Liver (tissue), 9 donors: Measurements from ENCODE around the gene IKBKE. TPM values are rescaled to one million over a fixed set of nuclear protein-coding genes. Genes with fewer than 3 reads are reported as not detected.

Experiments
- DNase-seq: peaks from one replicate; pipeline ENCODE4 v3.0.0-alpha.2; 2017; ENCODE audit warnings: low spot score
- H3K27ac ChIP-seq, 2 donors: one replicate each; pipeline ENCODE4 v1.7.0; 2013; ENCODE audit warnings: inconsistent platforms in 2 of 2, low read length in 2 of 2, control low read depth in 1 of 2, low read depth in 1 of 2, mild to moderate bottlenecking in 1 of 2
- H3K27me3 ChIP-seq, 4 donors: one replicate each; pipeline versions ENCODE4 v1.6.1 to v1.7.0; 2013; ENCODE audit warnings: low read length in 3 of 4, inconsistent platforms in 1 of 4, mild to moderate bottlenecking in 1 of 4, moderate library complexity in 1 of 4; ENCODE audit not compliant: control insufficient read depth in 4 of 4, insufficient read depth in 4 of 4
- H3K36me3 ChIP-seq, 4 donors: one replicate each; pipeline versions ENCODE4 v1.6.1 to v1.7.0; 2013; ENCODE audit warnings: low read length in 3 of 4, mild to moderate bottlenecking in 3 of 4, low read depth in 1 of 4, moderate library complexity in 1 of 4; ENCODE audit not compliant: control insufficient read depth in 4 of 4, insufficient read depth in 3 of 4
- H3K4me1 ChIP-seq, 4 donors: one replicate each; pipeline versions ENCODE4 v1.6.1 to v1.7.0; 2013; ENCODE audit warnings: low read length in 3 of 4, mild to moderate bottlenecking in 3 of 4, moderate library complexity in 1 of 4; ENCODE audit not compliant: control insufficient read depth in 4 of 4, insufficient read depth in 4 of 4
- H3K4me3 ChIP-seq, 3 donors: one replicate each; pipeline versions ENCODE4 v1.6.1 to v1.7.0; 2013; ENCODE audit warnings: low read length in 3 of 3, control low read depth in 1 of 3, low read depth in 1 of 3, mild to moderate bottlenecking in 1 of 3
- H3K9ac ChIP-seq, 2 donors: one replicate each; pipeline ENCODE4 v1.7.0; 2013; ENCODE audit warnings: low read length in 2 of 2, mild to moderate bottlenecking in 2 of 2, moderate library complexity in 2 of 2, control low read depth in 1 of 2, low read depth in 1 of 2
- H3K9me3 ChIP-seq, 4 donors: one replicate each; pipeline versions ENCODE4 v1.6.1 to v1.7.0; 2013; ENCODE audit warnings: low read length in 3 of 4; ENCODE audit not compliant: control insufficient read depth in 4 of 4
- EGR1 ChIP-seq, 2 donors: IDR thresholded peaks; 2 replicates each; pipeline ENCODE4 v1.6.1; 2016 to 2018; ENCODE audit warnings: antibody characterized with exemption in 2 of 2, low read depth in 2 of 2
- FOXA1 ChIP-seq: IDR thresholded peaks from 2 replicates; pipeline ENCODE4 v1.6.1; 2016; ENCODE audit warnings: antibody characterized with exemption
- FOXA2 ChIP-seq: IDR thresholded peaks from 2 replicates; pipeline ENCODE4 v1.6.1; 2016; ENCODE audit warnings: antibody characterized with exemption
- GABPA ChIP-seq, 2 donors: IDR thresholded peaks in 1 of 2; conservative IDR thresholded peaks in 1 of 2; 2 replicates each; pipeline ENCODE4 v1.6.1; 2016; ENCODE audit warnings: antibody characterized with exemption in 2 of 2, mild to moderate bottlenecking in 1 of 2, moderate library complexity in 1 of 2
- HNF4A ChIP-seq, 2 donors: conservative IDR thresholded peaks; 2 replicates each; pipeline ENCODE4 v1.6.1; 2016; ENCODE audit warnings: antibody characterized with exemption in 2 of 2, mild to moderate bottlenecking in 2 of 2
- HNF4G ChIP-seq: IDR thresholded peaks from 2 replicates; pipeline ENCODE4 v1.6.1; 2016; ENCODE audit warnings: antibody characterized with exemption
- JUND ChIP-seq, 2 donors: IDR thresholded peaks; 2 replicates each; pipeline ENCODE4 v1.6.1; 2016; ENCODE audit warnings: antibody characterized with exemption in 2 of 2
- NR2F2 ChIP-seq: IDR thresholded peaks from 2 replicates; pipeline ENCODE4 v1.6.1; 2016; ENCODE audit warnings: antibody characterized with exemption
- RAD21 ChIP-seq, 2 donors: IDR thresholded peaks; 2 replicates each; pipeline ENCODE4 v1.6.1; 2016; ENCODE audit warnings: antibody characterized with exemption in 2 of 2, mild to moderate bottlenecking in 2 of 2
- RXRA ChIP-seq, 2 donors: IDR thresholded peaks; 2 replicates each; pipeline ENCODE4 v1.6.1; 2017 to 2018; ENCODE audit warnings: antibody characterized with exemption in 2 of 2, mild to moderate bottlenecking in 1 of 2
- SP1 ChIP-seq: IDR thresholded peaks from 2 replicates; pipeline ENCODE4 v1.6.1; 2018; ENCODE audit warnings: antibody characterized with exemption, mild to moderate bottlenecking
- TAF1 ChIP-seq: conservative IDR thresholded peaks from 2 replicates; pipeline ENCODE4 v1.6.1; 2016; ENCODE audit warnings: antibody characterized with exemption, mild to moderate bottlenecking
- YY1 ChIP-seq: IDR thresholded peaks from 2 replicates; pipeline ENCODE4 v1.6.1; 2016; ENCODE audit warnings: antibody characterized with exemption, mild to moderate bottlenecking
- WGBS: extraction: QIAGEN DNeasy Blood & Tissue Kit; methylation state at CpG from one replicate; pipeline ENCODE4 v1.1.7; 2013; 5-methylcytosine and 5-hydroxymethylcytosine counted together
- polyA plus RNA-seq, 2 donors: library from polyadenylated mRNA; stranded (reverse) in 1 of 2; unstranded in 1 of 2; fragments of 200-250 nt in 1 of 2; fragments of >200 nt in 1 of 2; fragmentation: Nextera tagmentation in 1 of 2; extraction: Ambion mirVana in 1 of 2; gene quantifications; one replicate each; pipeline versions ENCODE4 v1.2.1 to v1.2.3, GENCODE V29; 2013 to 2015
- total RNA-seq, 2 donors: library from RNA; depleted of rRNA; stranded (reverse); fragments of >200 nt; gene quantifications; one replicate each; pipeline ENCODE4 v1.2.3, GENCODE V29; 2014
- TF ChIP-seq, protein P1 (sequence below): fragments of 150-350 bp; IDR thresholded peaks from 2 replicates; pipeline ENCODE4 v1.5.1; 2017; ENCODE audit warnings: improper control_type of control experiment, low read depth, low read length; ENCODE audit not compliant: missing input control
- TF ChIP-seq, protein P2 (sequence below): IDR thresholded peaks from 2 replicates; pipeline ENCODE4 v1.6.1; 2016; ENCODE audit warnings: antibody characterized with exemption
- TF ChIP-seq, protein P3 (sequence below): IDR thresholded peaks from 2 replicates; pipeline ENCODE4 v1.6.1; 2016; ENCODE audit warnings: antibody characterized with exemption
- TF ChIP-seq, protein P4 (sequence below): IDR thresholded peaks from 2 replicates; pipeline ENCODE4 v1.6.1; 2016; ENCODE audit warnings: antibody characterized with exemption, mild to moderate bottlenecking
- TF ChIP-seq, protein P5 (sequence below): IDR thresholded peaks from 2 replicates; pipeline ENCODE4 v1.6.1; 2016; ENCODE audit warnings: antibody characterized with exemption
- donor health status: healthy.
- donor health status: healthy.
- donor health status: healthy.
- donor health status: healthy.
- donor health status: healthy.

Gene IKBKE
- total and polyA plus RNA-seq, 4 donors: 0.81 to 3.9 (median 1.5) TPM

DNA sequence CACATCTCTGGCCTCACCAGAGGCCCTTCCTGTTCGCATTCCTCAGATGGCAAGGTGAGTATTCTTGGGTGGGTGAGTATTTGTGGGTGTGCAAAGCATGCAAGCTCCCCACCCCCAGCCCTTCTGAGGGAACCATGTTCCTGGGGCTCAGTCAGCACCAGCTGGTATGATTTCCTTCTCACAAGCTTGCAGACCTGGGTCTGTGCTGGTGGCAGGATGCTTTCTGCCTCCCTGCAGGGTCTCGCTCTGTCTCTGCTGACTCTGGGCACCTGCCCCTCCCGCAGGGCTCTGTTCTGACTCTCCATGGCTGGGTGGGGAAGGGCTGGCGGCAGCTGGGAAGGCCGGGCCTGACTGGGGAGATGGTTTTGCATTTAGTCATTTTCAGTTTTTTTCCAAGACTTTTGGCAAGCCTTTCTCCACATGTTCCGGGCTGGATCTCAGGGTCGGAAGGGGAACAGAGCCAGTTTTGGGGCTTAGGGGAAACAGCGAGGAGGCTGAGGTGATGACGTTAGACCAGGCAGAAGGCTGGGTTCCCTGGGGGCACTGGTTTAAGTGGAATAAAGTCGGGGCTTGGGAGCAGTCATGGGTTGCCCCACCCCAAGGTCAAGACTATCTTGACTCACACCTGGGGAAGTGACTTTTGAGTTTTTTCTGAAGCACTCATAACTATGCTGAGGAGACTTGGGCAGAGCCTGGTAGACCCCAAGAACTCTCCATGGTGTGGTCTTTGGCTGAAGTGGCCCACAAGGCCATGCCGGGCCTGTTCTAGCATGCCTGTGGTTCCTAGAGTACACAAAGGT lies 43.2 kb downstream of the IKBKE start:
- no peak overlapping the region for H3K4me3 ChIP-seq
- H3K9ac ChIP-seq: no peak overlapping the region
- 83% methylated on average over 11 of the region's 11 CpGs for WGBS
- TF ChIP-seq GABPA (IDR thresholded peaks at IDR 0.05 in 1 of 2, conservative IDR thresholded peaks at IDR 0.05 in 1 of 2): no peak
- TF ChIP-seq SP1: no peak
- no peak for TF ChIP-seq FOXA2
- TF ChIP-seq EGR1 (IDR thresholded peaks at IDR 0.05; ENCODE audit: low read depth in 2 of 2): no peak
- no peak for TF ChIP-seq YY1
- no peak for TF ChIP-seq NR2F2
- H3K36me3 ChIP-seq: no peaks in the 10 kb centered on the region
- peak overlapping the region in 1 of 2 donors; percentile 28 for H3K27ac ChIP-seq
- no peaks in the 10 kb centered on the region for H3K9me3 ChIP-seq
- peaks cover 9 to 64% (median 55%) of the 10 kb centered on the region in 4 donors for H3K4me1 ChIP-seq
- DNase-seq: no peak
- H3K27me3 ChIP-seq: no peaks in the 10 kb centered on the region

DNA sequence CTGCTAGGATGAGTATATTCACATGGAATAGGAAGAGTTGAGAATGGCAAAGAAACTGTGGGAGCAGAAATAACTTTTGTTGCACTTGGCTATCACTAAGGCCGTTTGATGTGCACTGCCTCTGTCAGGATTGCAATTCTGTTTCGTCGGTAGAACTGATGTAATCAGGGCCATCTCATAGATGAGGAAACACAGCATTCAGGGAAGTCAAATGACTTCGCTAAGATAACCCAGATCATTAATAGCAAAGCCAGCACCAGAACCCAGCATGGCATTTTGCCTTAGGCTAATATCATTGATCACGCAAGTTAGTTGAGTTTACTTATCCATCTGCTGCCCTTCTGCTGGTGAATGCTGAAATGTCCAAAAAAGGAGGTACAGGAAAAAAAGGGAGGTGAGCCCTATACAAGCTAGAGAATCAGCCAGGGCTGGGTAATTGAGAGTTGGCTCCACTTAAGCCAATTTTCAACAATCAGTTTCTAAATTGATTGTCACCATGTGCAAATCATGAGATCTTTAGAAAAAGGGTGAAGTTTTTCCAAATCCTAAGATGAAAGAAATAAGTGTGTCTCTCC lies 44.6 kb downstream of the IKBKE start:
- DNase-seq: no peak
- H3K9me3 ChIP-seq: no peaks in the 10 kb centered on the region
- H3K27me3 ChIP-seq: no peaks in the 10 kb centered on the region
- peaks cover 9 to 61% (median 50%) of the 10 kb centered on the region in 4 donors for H3K4me1 ChIP-seq
- H3K4me3 ChIP-seq: no peak overlapping the region
- H3K27ac ChIP-seq: peak overlapping the region; percentile 3 to 16
- H3K9ac ChIP-seq: no peak overlapping the region
- WGBS: 33% methylated on average over 5 of the region's 5 CpGs
- TF ChIP-seq NR2F2 (no peak), RXRA (IDR thresholded peaks at IDR 0.05) (peak; percentile 48 to 86), HNF4G (no peak), SP1 (peak; percentile 61), GABPA (IDR thresholded peaks at IDR 0.05 in 1 of 2, conservative IDR thresholded peaks at IDR 0.05 in 1 of 2) (no peak), RAD21 (IDR thresholded peaks at IDR 0.05) (peak in 1 of 2 donors; percentile 9), YY1 (peak; percentile 48), FOXA1 (no peak), JUND (IDR thresholded peaks at IDR 0.05) (peak in 1 of 2 donors; percentile 64), EGR1 (IDR thresholded peaks at IDR 0.05; ENCODE audit: low read depth in 2 of 2) (peak in 1 of 2 donors; percentile 60), FOXA2 (peak; percentile 19), HNF4A (conservative IDR thresholded peaks at IDR 0.05) (peak; percentile 53 to 62), TAF1 (no peak)
- TF ChIP-seq, protein P1, sequence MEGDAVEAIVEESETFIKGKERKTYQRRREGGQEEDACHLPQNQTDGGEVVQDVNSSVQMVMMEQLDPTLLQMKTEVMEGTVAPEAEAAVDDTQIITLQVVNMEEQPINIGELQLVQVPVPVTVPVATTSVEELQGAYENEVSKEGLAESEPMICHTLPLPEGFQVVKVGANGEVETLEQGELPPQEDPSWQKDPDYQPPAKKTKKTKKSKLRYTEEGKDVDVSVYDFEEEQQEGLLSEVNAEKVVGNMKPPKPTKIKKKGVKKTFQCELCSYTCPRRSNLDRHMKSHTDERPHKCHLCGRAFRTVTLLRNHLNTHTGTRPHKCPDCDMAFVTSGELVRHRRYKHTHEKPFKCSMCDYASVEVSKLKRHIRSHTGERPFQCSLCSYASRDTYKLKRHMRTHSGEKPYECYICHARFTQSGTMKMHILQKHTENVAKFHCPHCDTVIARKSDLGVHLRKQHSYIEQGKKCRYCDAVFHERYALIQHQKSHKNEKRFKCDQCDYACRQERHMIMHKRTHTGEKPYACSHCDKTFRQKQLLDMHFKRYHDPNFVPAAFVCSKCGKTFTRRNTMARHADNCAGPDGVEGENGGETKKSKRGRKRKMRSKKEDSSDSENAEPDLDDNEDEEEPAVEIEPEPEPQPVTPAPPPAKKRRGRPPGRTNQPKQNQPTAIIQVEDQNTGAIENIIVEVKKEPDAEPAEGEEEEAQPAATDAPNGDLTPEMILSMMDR: no peak
- TF ChIP-seq, protein P2, sequence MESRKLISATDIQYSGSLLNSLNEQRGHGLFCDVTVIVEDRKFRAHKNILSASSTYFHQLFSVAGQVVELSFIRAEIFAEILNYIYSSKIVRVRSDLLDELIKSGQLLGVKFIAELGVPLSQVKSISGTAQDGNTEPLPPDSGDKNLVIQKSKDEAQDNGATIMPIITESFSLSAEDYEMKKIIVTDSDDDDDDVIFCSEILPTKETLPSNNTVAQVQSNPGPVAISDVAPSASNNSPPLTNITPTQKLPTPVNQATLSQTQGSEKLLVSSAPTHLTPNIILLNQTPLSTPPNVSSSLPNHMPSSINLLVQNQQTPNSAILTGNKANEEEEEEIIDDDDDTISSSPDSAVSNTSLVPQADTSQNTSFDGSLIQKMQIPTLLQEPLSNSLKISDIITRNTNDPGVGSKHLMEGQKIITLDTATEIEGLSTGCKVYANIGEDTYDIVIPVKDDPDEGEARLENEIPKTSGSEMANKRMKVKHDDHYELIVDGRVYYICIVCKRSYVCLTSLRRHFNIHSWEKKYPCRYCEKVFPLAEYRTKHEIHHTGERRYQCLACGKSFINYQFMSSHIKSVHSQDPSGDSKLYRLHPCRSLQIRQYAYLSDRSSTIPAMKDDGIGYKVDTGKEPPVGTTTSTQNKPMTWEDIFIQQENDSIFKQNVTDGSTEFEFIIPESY: peak; percentile 65
- TF ChIP-seq, protein P3, sequence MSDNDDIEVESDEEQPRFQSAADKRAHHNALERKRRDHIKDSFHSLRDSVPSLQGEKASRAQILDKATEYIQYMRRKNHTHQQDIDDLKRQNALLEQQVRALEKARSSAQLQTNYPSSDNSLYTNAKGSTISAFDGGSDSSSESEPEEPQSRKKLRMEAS: peak; percentile 59
- TF ChIP-seq, protein P4, sequence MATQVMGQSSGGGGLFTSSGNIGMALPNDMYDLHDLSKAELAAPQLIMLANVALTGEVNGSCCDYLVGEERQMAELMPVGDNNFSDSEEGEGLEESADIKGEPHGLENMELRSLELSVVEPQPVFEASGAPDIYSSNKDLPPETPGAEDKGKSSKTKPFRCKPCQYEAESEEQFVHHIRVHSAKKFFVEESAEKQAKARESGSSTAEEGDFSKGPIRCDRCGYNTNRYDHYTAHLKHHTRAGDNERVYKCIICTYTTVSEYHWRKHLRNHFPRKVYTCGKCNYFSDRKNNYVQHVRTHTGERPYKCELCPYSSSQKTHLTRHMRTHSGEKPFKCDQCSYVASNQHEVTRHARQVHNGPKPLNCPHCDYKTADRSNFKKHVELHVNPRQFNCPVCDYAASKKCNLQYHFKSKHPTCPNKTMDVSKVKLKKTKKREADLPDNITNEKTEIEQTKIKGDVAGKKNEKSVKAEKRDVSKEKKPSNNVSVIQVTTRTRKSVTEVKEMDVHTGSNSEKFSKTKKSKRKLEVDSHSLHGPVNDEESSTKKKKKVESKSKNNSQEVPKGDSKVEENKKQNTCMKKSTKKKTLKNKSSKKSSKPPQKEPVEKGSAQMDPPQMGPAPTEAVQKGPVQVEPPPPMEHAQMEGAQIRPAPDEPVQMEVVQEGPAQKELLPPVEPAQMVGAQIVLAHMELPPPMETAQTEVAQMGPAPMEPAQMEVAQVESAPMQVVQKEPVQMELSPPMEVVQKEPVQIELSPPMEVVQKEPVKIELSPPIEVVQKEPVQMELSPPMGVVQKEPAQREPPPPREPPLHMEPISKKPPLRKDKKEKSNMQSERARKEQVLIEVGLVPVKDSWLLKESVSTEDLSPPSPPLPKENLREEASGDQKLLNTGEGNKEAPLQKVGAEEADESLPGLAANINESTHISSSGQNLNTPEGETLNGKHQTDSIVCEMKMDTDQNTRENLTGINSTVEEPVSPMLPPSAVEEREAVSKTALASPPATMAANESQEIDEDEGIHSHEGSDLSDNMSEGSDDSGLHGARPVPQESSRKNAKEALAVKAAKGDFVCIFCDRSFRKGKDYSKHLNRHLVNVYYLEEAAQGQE: peak; percentile 58
- TF ChIP-seq, protein P5, sequence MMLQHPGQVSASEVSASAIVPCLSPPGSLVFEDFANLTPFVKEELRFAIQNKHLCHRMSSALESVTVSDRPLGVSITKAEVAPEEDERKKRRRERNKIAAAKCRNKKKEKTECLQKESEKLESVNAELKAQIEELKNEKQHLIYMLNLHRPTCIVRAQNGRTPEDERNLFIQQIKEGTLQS: peak; percentile 87
- H3K36me3 ChIP-seq: no peaks in the 10 kb centered on the region
